ENCODE data around the gene KLHL41. TPM values are rescaled to one million over a fixed set of nuclear protein-coding genes. Genes with fewer than 3 reads are reported as not detected.

The KLHL41 gene
- total RNA-seq, 3 donors from 2014 or later (not counting 1 experiment from before 2014, with no cell fraction given) = not detected

DNA sequence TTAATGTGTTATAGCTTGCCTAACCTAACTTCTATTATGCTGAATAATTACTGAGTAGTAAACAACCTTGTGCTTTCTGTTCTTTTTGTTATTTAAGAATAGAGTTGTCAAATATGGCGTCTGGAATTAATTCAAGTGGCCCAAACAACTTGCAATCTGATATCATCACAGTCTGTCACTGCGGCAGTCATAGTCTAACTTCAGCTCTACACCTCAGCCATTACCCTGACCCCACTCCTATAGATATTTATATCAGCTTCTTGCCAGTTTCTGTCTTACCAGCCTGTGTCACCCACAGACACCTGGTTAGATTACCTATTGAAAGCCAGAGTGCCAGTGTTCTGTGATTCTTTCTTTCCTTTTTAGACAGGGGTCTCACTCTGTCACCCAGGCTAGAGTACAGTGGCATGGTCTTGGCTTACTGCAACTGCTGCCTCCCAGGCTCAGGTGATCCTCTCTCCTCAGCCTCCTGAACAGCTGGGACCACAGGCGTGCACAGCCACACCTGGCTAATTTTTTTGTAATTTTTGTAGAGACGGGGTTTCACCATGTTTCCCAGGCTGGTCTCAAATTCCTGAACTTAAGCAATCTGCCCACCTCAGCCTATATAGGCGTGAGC, 14.1 kb upstream of the KLHL41 start:
- H3K27me3 Mint-ChIP-seq (ENCODE audit: low read depth in 2 of 2) = no peaks in the 10 kb centered on the region

DNA sequence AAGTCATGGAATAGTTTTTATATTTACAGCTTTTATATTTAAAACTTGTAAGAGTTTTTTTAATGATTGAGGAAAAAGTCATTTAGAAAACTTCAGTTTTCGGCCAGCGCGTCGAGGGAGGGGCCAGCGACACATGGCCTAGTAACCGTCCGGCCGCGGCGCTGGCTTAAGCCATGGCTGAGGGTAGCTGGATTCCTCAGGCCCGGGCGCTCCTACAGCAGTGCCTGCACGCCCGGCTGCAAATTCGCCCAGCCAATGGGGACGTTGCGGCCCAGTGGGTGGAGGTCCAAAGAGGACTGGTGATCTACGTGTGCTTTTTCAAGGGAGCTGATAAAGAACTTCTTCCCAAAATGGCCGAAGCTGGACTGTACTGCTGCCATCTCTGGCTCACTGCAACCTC, 4.9 kb upstream of the KLHL41 start:
- H3K36me3 Mint-ChIP-seq = no peaks in the 10 kb centered on the region
- Histone ChIP-seq H3K4me1 (ENCODE audit: control insufficient read depth, insufficient read depth, low read length) (no peaks in the 10 kb centered on the region), H3K27ac (ENCODE audit: low read length) (no peak overlapping the region), H3K9me3 (ENCODE audit: control insufficient read depth, insufficient read depth, low read length) (no peaks in the 10 kb centered on the region), H3K36me3 (ENCODE audit: control insufficient read depth, insufficient read depth, low read length) (no peaks in the 10 kb centered on the region), H3K27me3 (ENCODE audit: control insufficient read depth, insufficient read depth, low read length) (no peaks in the 10 kb centered on the region), H3K4me3 (ENCODE audit: low read length) (no peak overlapping the region)
- no peaks in the 10 kb centered on the region for H3K27me3 Mint-ChIP-seq (ENCODE audit: low read depth in 2 of 2)
- H3K4me1 Mint-ChIP-seq = no peaks in the 10 kb centered on the region
- DNase-seq = no peak
- 99% methylated on average over 19 of the region's 19 CpGs for WGBS (ENCODE audit: insufficient coverage)
- TF ChIP-seq, protein P1, sequence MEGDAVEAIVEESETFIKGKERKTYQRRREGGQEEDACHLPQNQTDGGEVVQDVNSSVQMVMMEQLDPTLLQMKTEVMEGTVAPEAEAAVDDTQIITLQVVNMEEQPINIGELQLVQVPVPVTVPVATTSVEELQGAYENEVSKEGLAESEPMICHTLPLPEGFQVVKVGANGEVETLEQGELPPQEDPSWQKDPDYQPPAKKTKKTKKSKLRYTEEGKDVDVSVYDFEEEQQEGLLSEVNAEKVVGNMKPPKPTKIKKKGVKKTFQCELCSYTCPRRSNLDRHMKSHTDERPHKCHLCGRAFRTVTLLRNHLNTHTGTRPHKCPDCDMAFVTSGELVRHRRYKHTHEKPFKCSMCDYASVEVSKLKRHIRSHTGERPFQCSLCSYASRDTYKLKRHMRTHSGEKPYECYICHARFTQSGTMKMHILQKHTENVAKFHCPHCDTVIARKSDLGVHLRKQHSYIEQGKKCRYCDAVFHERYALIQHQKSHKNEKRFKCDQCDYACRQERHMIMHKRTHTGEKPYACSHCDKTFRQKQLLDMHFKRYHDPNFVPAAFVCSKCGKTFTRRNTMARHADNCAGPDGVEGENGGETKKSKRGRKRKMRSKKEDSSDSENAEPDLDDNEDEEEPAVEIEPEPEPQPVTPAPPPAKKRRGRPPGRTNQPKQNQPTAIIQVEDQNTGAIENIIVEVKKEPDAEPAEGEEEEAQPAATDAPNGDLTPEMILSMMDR (IDR thresholded peaks at IDR 0.05) = no peak
- ATAC-seq = no peak
- no peak overlapping the region for H3K27ac Mint-ChIP-seq
- intact Hi-C loops (cut with micrococcal nuclease) = no loop called here
- no peak overlapping the region for H3K4me3 Mint-ChIP-seq
- no peaks in the 10 kb centered on the region for H3K9me3 Mint-ChIP-seq

More for the DNA sequence above, 14.1 kb upstream of the KLHL41 start:
- H3K27ac Mint-ChIP-seq = no peak overlapping the region
- no peaks in the 10 kb centered on the region for H3K36me3 Mint-ChIP-seq
- TF ChIP-seq, protein P1 (IDR thresholded peaks at IDR 0.05) = no peak
- WGBS (ENCODE audit: insufficient coverage) = 96% methylated on average over 4 of the region's 5 CpGs
- no peaks in the 10 kb centered on the region for H3K9me3 Mint-ChIP-seq
- H3K36me3 ChIP-seq (ENCODE audit: control insufficient read depth, insufficient read depth, low read length) = no peaks in the 10 kb centered on the region
- no peak for ATAC-seq
- H3K27ac ChIP-seq (ENCODE audit: low read length) = no peak overlapping the region
- H3K4me1 ChIP-seq (ENCODE audit: control insufficient read depth, insufficient read depth, low read length) = no peaks in the 10 kb centered on the region
- H3K27me3 ChIP-seq (ENCODE audit: control insufficient read depth, insufficient read depth, low read length) = no peaks in the 10 kb centered on the region
- no peak overlapping the region for H3K4me3 Mint-ChIP-seq
- intact Hi-C loops (cut with micrococcal nuclease) = no loop called here
- H3K4me3 ChIP-seq (ENCODE audit: low read length) = no peak overlapping the region
- H3K9me3 ChIP-seq (ENCODE audit: control insufficient read depth, insufficient read depth, low read length) = no peaks in the 10 kb centered on the region
- H3K4me1 Mint-ChIP-seq = no peaks in the 10 kb centered on the region
- DNase-seq = no peak

DNA sequence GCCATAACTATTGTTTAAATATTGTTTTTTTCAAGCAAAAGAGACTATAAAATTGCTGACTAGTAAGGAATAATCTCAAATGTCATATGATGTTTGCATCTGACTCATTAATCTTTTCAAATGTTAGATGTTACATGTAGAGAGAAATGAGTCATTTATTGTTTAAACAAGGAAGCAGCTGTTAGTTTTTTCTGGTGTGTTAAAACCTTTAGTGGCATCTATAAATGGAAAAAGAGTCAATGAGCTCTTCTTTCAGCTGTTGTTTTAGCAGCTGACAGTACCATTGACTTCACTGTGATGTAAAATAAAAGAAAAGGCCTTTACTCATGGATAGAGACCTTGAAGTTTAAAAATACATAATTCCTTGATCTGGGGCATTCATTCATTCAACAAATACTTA, 1.8 kb upstream of the KLHL41 start:
- Histone ChIP-seq H3K9me3 (ENCODE audit: control insufficient read depth, insufficient read depth, low read length) (no peaks in the 10 kb centered on the region), H3K4me1 (ENCODE audit: control insufficient read depth, insufficient read depth, low read length) (no peaks in the 10 kb centered on the region), H3K4me3 (ENCODE audit: low read length) (no peak overlapping the region), H3K36me3 (ENCODE audit: control insufficient read depth, insufficient read depth, low read length) (no peaks in the 10 kb centered on the region), H3K27ac (ENCODE audit: low read length) (no peak overlapping the region), H3K27me3 (ENCODE audit: control insufficient read depth, insufficient read depth, low read length) (no peaks in the 10 kb centered on the region)
- intact Hi-C loops (cut with micrococcal nuclease) = no loop called here
- Mint-ChIP-seq H3K9me3 (no peaks in the 10 kb centered on the region), H3K27me3 (ENCODE audit: low read depth in 2 of 2) (peaks cover 0 to 3% of the 10 kb centered on the region in 2 donors), H3K27ac (no peak overlapping the region), H3K4me1 (no peaks in the 10 kb centered on the region), H3K4me3 (no peak overlapping the region), H3K36me3 (no peaks in the 10 kb centered on the region)
- TF ChIP-seq, protein P1 (IDR thresholded peaks at IDR 0.05) = no peak
- DNase-seq = no peak
- ATAC-seq = no peak

DNA sequence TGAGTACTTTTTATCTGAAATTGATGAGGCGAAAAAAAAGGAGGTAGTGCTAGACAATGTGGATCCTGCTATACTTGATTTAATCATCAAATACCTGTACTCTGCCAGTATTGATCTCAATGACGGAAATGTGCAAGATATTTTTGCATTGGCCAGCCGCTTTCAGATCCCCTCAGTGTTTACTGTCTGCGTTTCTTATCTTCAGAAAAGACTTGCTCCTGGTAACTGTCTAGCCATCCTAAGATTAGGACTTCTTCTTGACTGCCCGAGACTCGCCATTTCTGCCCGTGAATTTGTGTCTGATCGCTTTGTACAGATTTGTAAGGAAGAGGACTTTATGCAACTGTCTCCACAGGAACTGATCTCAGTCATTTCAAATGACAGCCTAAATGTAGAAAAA, 453 bp downstream of the KLHL41 start:
- Mint-ChIP-seq H3K27ac (no peak overlapping the region), H3K4me3 (no peak overlapping the region), H3K9me3 (no peaks in the 10 kb centered on the region), H3K27me3 (ENCODE audit: low read depth in 2 of 2) (peaks cover 0 to 3% of the 10 kb centered on the region in 2 donors), H3K4me1 (no peaks in the 10 kb centered on the region), H3K36me3 (no peaks in the 10 kb centered on the region)
- intact Hi-C loops (cut with micrococcal nuclease) = no loop called here
- TF ChIP-seq, protein P1 (IDR thresholded peaks at IDR 0.05) = no peak
- Histone ChIP-seq H3K27me3 (ENCODE audit: control insufficient read depth, insufficient read depth, low read length) (no peaks in the 10 kb centered on the region), H3K4me3 (ENCODE audit: low read length) (no peak overlapping the region), H3K27ac (ENCODE audit: low read length) (no peak overlapping the region), H3K9me3 (ENCODE audit: control insufficient read depth, insufficient read depth, low read length) (no peaks in the 10 kb centered on the region), H3K4me1 (ENCODE audit: control insufficient read depth, insufficient read depth, low read length) (no peaks in the 10 kb centered on the region), H3K36me3 (ENCODE audit: control insufficient read depth, insufficient read depth, low read length) (no peaks in the 10 kb centered on the region)
- no peak for DNase-seq
- ATAC-seq = no peak
- 95% methylated on average over 8 of the region's 8 CpGs for WGBS (ENCODE audit: insufficient coverage)
